ENCODE results near the gene ZFAND2A. TPM values are rescaled to one million over a fixed set of nuclear protein-coding genes. Genes with fewer than 3 reads are reported as not detected.

ZFAND2A gene
- total and polyA plus RNA-seq, 2 of the 8 experiments (the other 6 are each of a cell fraction or from before 2014, with no cell fraction given) = 16.6 to 20.3 TPM

DNA sequence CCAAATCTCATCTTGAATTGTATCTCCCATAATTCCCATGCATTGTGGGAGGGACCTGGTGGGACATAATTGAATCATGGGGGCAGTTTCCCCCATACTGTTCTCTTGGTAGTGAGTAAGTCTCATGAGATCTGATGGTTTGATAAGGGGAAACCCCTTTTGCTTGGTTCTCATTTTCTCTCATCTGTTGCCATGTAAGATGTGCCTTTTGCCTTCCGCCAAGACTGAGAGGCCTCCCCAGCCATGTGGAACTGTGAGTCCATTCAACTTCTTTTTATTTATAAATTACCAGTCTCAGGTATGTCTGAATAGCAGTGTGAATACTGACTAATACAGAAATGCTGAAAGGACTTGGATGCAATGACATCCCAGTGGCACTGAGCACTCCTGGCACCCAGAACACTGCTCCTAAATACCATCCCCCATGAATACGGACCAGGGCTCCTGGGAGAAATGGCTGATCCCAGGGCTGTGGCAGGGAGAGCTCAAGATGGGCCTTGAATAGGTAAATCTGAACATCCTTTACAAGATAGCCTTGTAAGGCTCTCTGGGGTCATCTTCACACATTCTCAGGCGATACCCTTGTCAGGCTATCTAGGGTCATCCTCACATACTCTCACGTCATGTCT is 19.4 kb downstream of the ZFAND2A start:
- no peak overlapping the region for H2AFZ ChIP-seq (ENCODE audit: low read length)

More for the DNA sequence above, 19.4 kb downstream of the ZFAND2A start:
- no peak overlapping the region for H2BK15ac ChIP-seq (ENCODE audit: low read length)
- H3K56ac ChIP-seq (replicated peaks; ENCODE audit: insufficient read length, low read depth, low read length) = no peak overlapping the region
- DNase-seq (ENCODE audit: low read depth in 1 of 2, low spot score in 2 of 2) (no peak), FAIRE-seq (no peak)
- H3K4ac ChIP-seq (replicated peaks; ENCODE audit: insufficient read length, low read depth, low read length) = no peak overlapping the region
- H3K9me3 ChIP-seq (ENCODE audit: insufficient read depth in 2 of 2, low read depth in 1 of 2, low read length in 1 of 2) = no peaks in the 10 kb centered on the region
- H3K27me3 ChIP-seq (replicated peaks in 1 of 4; ENCODE audit: control insufficient read depth in 3 of 4, extremely low read depth in 1 of 4, insufficient read depth in 3 of 4, low read length in 3 of 4) = no peaks in the 10 kb centered on the region
- no peak overlapping the region for H3K9ac ChIP-seq (replicated peaks in 1 of 4; ENCODE audit: extremely low read depth in 1 of 4, low read depth in 3 of 4, low read length in 3 of 4)
- no peak overlapping the region for H2BK12ac ChIP-seq (ENCODE audit: low read depth, low read length)
- H3K4me2 ChIP-seq (ENCODE audit: insufficient read depth in 1 of 2, low read depth in 2 of 2, low read length in 2 of 2) = no peak overlapping the region
- H4K8ac ChIP-seq (ENCODE audit: extremely low read depth, insufficient read depth, low read length) = no peak overlapping the region
- no peaks in the 10 kb centered on the region for H3K36me3 ChIP-seq (ENCODE audit: control insufficient read depth in 2 of 4, insufficient read depth in 4 of 4, low read length in 3 of 4)
- peaks cover 4 to 12% of the 10 kb centered on the region in 2 experiments for H3K79me2 ChIP-seq (ENCODE audit: control insufficient read depth in 1 of 2, insufficient read depth in 2 of 2, low read length in 2 of 2)
- H3K18ac ChIP-seq (ENCODE audit: extremely low read depth, low read length) = no peak overlapping the region
- no peak overlapping the region for H3K23ac ChIP-seq (ENCODE audit: insufficient read length)
- H3K4me1 ChIP-seq (replicated peaks in 1 of 4; ENCODE audit: control insufficient read depth in 3 of 4, insufficient read depth in 4 of 4, low read length in 3 of 4) = peaks cover 0 to 6% (median 2%) of the 10 kb centered on the region in 4 experiments; a peak in 4 of 7 replicates
- no peak overlapping the region for H3K14ac ChIP-seq (ENCODE audit: insufficient read length)
- CTCF ChIA-PET (ENCODE audit: partially characterized antibody) = interaction anchor here (3.6 to 5.1 kb wide), 2 partner anchors 36 to 147 kb away, joined by 17 to 24 read pairs; no protein-coding TSS in a partner anchor
- no peak overlapping the region for H2AK5ac ChIP-seq (ENCODE audit: low read depth, low read length)
- H3K27ac ChIP-seq (ENCODE audit: low read depth, low read length) = no peak overlapping the region
- H3K23me2 ChIP-seq (ENCODE audit: low read depth, low read length) = peaks cover 7% of the 10 kb centered on the region
- no peak overlapping the region for H4K91ac ChIP-seq (replicated peaks; ENCODE audit: insufficient read length, low read length)
- H2BK120ac ChIP-seq (replicated peaks; ENCODE audit: low read depth, low read length) = no peak overlapping the region
- no peak overlapping the region for H2BK5ac ChIP-seq (ENCODE audit: low read depth, low read length)
- H4K20me1 ChIP-seq (replicated peaks in 1 of 2; ENCODE audit: control insufficient read depth in 1 of 2, insufficient read depth in 2 of 2, low read length in 2 of 2) = peaks cover 0 to 3% of the 10 kb centered on the region in 2 experiments
- H3K4me3 ChIP-seq (ENCODE audit: extremely low read depth in 1 of 4, insufficient read depth in 2 of 4, low read depth in 3 of 4, low read length in 4 of 4) = no peak overlapping the region
- no peak overlapping the region for H4K5ac ChIP-seq (ENCODE audit: insufficient read length, low read depth, low read length)
- peaks cover 8% of the 10 kb centered on the region for H3K79me1 ChIP-seq (ENCODE audit: low read depth, low read length)
- POLR2A ChIA-PET (ENCODE audit: partially characterized antibody) = no interaction called here
- no peak overlapping the region for H2BK20ac ChIP-seq (ENCODE audit: low read length)
- TF ChIP-seq GABPA (IDR thresholded peaks at IDR 0.05; ENCODE audit: borderline replicate concordance, insufficient read depth, low read length) (no peak), TBP (IDR thresholded peaks at IDR 0.05; ENCODE audit: low read depth, low read length) (no peak), BACH1 (IDR thresholded peaks at IDR 0.05; ENCODE audit: low read length) (no peak), HDAC6 (IDR thresholded peaks at IDR 0.05; ENCODE audit: low read depth, low read length) (no peak)
- WGBS, 2 experiments (ENCODE audit: extremely low coverage in 1 of 2, insufficient coverage in 1 of 2, insufficient read length in 1 of 2, insufficient replicate concordance in 2 of 2, low coverage in 1 of 2, low lambda C conversion rate in 2 of 2, missing lambda C conversion rate in 1 of 2) = 80% methylated on average over 4 of the region's 4 CpGs; no CpG with 5 or more reads in 1 of the 2 experiments
